Renal cortical epithelial cell (primary cell): ENCODE data around the gene BHLHE41. TPM values are rescaled to one million over a fixed set of nuclear protein-coding genes. Genes with fewer than 3 reads are reported as not detected.

Source experiments
- DNase-seq: peaks from one replicate; pipeline ENCODE4 v3.0.0-alpha.2; 2011; ENCODE audit warnings: low read depth
- total RNA-seq: library from RNA; depleted of rRNA; stranded (reverse); fragments of >200 nt; gene quantifications from 2 replicates; pipeline ENCODE4 v1.2.3, GENCODE V29; 2014

The BHLHE41 gene
- total RNA-seq, 1 donor from 2014 or later, result 16.0 TPM

DNA sequence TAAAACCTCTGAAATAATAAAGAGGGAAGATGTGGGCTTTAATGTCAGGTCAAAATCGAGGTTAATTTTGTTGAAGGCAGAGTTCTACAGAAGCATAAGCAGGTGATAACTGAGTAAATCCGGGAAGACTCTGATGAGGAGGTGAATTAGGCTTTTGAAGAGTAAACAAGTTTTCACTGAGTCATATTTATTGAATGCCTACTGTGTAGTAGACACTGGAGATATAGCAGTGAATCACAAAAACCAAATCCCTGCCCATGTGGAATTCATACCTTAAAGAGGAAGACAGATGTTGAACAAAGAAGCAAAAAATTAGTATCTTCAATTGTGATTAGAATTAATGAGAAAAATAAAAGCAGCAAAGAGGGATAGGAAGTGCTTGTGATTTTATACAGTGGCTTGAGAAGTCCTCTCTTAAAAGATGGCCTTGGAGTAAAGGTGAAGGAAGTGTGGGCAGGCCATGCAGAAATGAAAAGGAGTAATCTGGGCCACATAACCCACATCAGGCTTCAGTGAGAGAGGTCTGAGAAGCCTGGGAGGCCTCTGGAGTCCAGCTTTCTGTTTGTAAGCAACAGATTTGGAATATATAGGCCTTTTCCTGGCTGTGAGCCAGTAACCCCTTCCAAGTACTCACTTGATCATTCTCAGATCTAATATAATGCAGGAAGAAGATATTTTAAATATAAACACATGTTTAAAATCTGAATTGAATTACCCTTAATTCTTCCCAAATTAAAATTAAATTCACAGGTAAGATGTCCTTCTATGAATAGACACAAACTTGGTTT, 46.7 kb downstream of the BHLHE41 start:
- no peak for DNase-seq

Other genes with a start within 250 kb of the BHLHE41 start
- 48.1 and 68.5 TPM in 2 replicates for gene RASSF8, start 166.4 kb downstream of the BHLHE41 start, total RNA-seq
- 8.5 and 12.8 TPM in 2 replicates for gene SSPN, start 70.5 kb upstream of the BHLHE41 start, total RNA-seq